HG03442 (cell line): ENCODE data around the gene PPP1CA.

Experiments used
- ATAC-seq: cut with Tn5 transposase; IDR thresholded peaks from one replicate; pipeline ENCODE4 v1.9.1; 2021; ENCODE audit warnings: mild to moderate bottlenecking, moderate library complexity; ENCODE audit not compliant: unreplicated experiment

The PPP1CA gene

DNA sequence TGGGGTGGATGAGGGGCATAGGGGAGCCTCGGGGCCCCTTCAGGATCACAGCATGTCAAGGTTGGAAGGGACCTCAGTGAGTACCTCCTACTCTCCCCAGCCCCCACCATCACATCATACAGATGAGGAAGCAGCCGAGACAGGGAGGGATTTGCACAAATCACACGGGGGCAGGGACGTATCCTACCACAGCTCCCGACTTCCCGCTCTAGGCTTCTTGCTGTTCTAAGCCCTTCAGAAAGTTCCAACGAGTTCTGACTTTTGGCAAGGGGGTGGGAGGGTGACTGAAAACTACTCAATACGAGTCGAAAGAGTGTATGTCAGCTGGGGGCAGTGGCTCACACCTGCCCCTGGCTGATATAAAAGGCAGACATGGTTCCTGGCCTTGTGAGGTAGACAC lies 14.6 kb downstream of the PPP1CA start:
- ATAC-seq: no peak

DNA sequence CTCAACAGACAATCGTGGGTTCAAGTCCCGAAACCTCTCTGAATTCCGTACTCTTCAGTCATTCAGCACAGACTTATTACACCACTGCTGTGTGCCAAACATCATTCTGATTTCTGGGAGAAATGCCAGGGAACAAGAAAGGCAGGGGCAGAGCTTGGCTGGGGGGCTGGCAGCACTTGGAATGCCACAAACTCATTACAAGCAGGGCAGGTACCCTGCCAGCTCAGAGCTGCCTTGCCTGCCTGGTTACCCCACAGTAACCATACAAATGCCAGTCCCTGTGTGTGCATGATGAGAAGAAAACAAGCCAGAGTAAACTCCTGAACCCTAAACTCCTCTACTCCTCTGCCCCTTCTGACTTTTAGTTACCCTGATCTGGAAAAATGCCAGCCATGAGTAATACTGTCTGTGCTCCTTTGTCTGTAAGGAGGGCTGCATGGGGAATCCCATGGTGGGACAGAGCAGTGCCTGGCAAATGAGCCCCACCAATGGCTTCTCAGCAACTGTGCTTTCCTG lies 16.7 kb downstream of the PPP1CA start:
- ATAC-seq: no peak

- ATAC-seq: no peak
Observed at GRCh38 chr11:67382276-67383136, 19.2 kb downstream of the PPP1CA start.

GRCh38 chr11:67381244-67381972 lies 20.2 kb downstream of the PPP1CA start:
- ATAC-seq: no peak

DNA sequence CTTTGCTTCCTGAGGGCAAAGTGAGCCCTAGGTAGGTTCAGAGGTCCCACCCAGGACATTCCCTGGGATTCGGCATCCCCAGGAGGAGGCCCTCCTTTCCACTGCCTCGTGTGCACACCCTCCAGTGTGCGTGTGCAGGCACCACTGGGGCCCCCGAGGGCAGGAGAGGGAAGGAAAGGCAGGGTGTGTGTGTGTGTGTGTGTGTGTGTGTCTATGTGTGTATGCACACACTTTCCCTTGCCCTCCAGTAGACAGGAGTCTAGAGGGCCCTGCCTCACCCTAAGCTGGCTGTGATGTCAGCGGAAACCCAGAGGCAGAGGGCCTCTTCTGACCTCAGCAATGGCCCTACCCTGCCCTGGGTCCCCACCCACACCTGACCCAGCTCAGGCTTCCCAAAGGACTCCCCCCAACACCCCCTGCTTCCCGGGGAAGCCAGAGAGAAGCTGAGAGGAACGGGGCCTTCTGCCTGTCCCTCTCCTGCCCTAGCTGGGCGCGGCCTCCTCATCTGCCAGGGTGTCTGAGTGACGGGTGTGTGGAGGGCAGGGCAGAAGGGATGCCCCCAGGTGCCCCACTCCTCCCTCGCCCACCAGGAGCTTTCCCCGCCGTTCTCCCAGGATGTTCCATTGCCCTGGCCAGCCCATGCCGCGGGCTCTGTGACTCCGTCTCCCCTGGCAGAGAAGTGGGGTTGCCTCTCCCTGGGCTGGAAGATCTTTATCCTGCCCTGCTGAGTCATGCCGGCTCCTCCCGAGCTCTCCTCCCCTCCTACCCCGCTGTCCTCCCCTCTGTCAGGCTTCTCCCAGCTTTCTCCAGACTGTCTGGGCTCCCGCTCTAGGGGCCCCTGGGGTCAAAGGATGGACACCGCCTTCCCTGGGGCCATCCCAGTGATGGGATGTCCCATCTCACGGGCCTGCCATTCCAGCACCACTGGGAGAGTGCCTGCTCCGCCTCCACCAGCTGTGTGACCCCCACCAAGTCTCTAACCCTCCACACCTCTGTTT lies 22.3 kb downstream of the PPP1CA start:
- ATAC-seq: no peak

- ATAC-seq: no peak
Observed at GRCh38 chr11:67378544-67378943, 23.1 kb downstream of the PPP1CA start.

GRCh38 chr11:67376873-67377808 lies 24.5 kb downstream of the PPP1CA start:
- ATAC-seq: no peak

DNA sequence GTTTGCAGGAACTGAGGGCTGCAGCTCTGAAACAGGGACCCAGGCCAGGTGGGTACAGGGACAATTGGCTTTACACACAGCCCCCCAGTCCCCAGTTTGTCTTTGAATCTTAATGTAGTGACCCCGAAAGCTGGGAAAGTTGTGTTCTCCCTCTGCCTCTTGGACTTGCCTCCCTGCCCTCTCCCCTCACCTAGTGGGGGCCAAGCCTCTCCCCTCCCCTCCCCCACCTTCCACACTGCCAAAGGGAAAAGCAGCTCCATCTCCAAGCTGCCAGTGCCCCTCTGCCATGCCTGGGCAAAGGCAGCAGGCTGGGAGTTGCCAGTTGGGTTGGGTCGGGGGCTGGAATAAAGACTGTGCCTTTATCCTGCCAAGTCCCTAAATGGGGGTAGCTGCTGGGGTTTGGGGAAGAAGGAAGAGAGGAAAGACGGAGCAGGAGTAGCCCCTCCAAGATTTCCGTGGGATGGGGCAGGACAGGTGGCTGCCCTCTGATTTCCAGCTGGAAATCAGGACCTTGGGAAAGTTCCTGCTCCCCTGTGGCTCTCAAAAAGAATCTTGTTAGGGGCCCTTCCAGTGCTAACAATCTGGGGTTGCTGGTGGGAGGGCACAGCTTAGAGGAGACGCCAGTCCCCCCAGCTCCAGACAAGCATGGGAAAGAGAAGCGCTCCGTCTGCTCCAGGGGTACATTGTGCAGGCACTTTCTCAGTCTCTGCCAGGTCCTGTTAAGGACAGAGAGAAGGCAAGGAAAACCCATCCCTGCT lies 25.4 kb downstream of the PPP1CA start:
- ATAC-seq: no peak

DNA sequence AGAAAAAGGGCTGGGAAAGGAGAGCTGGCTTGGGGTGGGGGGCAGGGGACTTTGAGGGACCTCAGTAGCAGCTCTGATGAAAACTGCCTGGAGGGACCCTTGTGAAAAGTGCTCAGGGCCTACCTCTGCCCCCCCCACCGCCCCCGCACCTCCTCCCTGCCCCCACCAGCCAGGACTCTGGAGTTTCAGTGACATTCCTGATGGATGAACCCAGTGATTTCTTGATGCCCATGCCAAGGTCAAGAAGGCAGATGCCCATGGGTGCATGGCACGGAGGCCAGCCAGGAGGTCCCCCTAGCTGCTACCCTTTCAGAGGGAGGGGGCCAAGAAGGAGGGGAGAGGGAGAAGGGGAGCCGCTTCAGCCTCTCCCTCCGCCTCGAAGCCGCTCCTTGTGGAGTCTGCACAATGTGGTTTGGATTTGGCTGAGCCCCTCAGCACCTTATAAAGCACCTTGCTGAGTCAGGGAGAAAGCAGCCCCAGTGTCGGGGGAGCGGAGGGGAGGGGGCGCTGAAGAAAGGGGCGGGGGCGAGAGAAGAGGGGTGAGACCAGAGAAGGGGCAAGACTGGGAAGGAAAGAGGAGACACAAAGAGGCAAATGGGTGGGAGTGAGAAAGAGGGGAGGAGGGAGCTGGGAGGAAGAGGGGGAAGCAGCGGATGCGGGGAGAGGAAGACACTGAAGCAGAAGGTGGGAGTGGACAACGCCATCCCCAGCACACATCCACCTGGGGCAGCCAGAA lies 26.2 kb downstream of the PPP1CA start:
- ATAC-seq: no peak

- no peak for ATAC-seq
Observed at GRCh38 chr11:67374571-67375281, 26.9 kb downstream of the PPP1CA start.

DNA sequence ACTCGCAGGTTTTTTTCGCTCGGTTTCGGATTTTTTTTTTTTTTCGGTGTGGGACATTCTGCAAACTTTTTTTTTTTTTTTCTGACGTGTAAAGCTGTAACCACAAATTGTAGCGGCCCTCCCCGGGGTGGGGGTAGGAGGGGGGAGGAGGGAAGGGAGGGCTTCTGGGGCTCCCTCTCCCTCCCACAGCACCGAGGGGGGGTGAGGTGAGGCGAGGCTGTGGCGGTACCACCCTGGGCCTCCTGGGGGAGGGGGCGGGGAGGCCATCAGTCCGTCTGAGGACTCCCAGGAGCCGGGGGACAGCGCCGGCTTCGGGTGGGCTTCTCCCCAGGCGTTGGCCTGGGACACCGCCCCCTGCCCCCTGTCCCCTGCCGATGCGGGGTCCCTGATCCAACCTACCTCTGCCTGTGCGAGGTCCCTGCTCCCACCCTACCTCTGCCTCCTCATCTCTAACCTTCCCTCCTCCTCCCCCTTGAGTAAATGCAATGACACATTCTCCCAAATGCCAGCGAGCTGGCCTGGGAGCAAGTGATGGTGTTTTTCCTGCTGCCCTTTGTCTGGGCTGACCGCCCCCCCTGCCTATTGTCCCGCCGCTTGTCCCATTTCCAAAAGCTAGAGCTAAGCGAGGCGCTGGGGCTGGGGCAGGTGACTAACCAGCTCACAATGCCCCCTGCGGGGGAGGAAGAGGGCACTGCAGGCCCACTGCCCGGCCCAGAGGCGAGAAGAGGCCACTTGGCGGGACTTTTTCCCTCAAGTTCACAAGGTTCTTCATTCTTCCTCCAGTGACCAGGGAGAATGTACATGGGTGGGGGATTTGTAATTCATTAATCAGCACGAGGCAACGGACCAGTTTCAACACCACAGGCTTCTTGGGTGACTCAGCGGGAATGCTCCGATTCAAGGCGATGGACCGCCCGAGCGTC lies 27.7 kb downstream of the PPP1CA start:
- no peak for ATAC-seq

GRCh38 chr11:67372993-67373647 lies 28.5 kb downstream of the PPP1CA start, which contains the start of gene CLCF1:
CLCF1 (minus strand) TSS chr11:67373598; CDS start chr11:67373539, 59 bp downstream.
- ATAC-seq: no peak

DNA sequence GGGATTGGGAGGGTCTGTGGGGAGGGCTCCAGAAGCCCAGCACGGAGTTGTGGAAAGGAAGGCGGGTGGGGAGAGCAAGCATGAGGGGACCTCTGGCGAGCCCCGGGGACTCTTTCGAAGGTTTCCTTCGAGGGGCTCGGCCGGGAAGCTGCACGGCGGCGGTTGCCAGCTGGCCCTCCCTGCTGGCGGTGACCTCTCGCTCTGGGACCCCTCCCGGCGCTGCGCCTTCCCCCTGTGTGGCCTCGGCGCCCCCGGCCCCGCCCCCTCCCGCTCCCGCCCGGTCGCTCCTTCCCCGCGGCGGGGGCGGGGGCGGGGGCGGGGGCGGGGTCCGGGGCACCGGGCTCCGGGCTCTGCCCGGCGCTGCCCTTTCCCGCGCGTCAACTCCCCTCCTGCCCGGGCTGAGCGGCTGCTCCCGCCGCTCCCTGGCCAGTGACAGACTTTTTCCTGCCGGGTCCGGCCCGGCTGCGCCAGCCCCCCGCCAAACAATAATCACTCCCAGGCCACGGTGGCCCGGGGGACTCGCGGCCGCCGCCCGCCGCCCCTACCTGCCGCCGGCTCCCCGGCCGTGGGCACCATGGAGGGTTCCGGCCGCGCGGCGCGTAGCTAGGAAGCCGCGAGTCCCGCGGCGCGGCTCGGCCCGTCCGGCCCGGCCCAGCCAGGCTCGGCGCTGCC lies 29.2 kb downstream of the PPP1CA start:
- no peak for ATAC-seq

DNA sequence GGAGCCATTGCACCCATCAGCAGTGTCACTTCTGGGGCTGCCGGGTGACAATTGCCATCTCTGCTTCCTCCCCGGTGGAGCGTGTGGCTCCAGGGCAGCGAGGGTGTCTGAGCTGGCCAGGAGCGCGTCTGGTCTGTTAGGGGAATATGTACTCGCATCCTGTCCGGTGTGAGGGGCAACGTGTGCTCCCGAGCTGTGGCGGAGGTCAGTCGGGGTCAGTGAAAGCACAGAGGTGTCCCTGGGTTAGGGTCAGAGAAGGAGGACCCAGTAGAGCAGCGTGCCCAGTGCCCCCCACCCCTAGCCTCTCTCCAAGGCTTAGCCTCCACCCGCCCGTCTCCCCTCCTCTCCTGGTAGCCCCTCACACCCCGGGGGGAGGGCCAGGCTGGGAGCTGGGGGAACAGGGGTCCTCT lies 29.7 kb downstream of the PPP1CA start:
- no peak for ATAC-seq

DNA sequence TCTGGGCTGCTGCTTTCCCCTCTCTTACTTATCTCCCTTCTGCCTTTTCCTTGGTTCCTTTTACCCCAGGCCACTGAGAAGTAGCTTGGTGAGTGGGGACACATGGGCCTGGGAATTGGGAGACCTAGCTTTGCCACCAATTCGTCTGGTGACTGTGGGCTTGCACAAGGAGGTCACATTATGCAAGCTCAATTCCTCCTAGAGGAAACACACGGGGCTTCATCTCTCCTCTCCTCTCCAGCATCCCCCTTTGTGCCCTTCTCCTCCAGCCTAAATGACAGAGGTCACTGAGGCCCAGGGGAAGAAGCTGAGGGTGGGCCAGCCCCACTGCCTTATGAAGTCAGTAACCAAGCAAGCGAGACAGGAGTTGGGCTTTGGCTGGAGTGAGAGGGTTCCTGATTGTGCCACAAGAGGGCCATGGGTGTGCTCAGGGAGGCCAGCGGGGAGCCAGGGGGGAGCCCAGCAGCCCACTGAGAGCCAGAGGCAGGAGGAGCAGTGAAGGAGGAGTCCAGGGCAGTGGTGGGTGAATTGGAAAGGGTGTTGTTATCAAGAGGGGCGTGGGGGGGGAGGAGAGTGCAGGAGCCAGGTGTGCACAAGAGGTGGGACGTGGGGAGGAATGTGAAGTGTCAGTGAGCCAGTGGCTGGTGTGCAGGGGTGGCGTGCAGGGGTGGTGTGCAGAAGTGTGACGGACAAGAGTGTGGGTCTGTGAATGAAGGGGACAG lies 30.3 kb downstream of the PPP1CA start:
- no peak for ATAC-seq
